Brain microvascular endothelial cell (primary cell): Measurements from ENCODE around the gene BUD13.

Experiments used
- DNase-seq: peaks from one replicate; pipeline ENCODE4 v3.0.0-alpha.2; 2020
- H3K27ac ChIP-seq: fragments of 250-450 bp; sonication (Bioruptor Pico); 2 replicates; pipeline ENCODE4 v1.5.1; 2020; ENCODE audit warnings: mild to moderate bottlenecking, moderate library complexity
- H3K27me3 ChIP-seq: fragments of 250-450 bp; sonication (Bioruptor Pico); replicated peaks from 2 replicates; pipeline ENCODE4 v1.5.1; 2020; ENCODE audit warnings: mild to moderate bottlenecking
- H3K36me3 ChIP-seq: fragments of 250-450 bp; sonication (Bioruptor Pico); replicated peaks from 2 replicates; pipeline ENCODE4 v1.5.1; 2020; ENCODE audit warnings: mild to moderate bottlenecking
- H3K4me3 ChIP-seq: 2 replicates; pipeline ENCODE4 v1.5.1; 2011; ENCODE audit warnings: low read depth, mild to moderate bottlenecking, control low read depth, low read length, moderate library complexity
- CTCF ChIP-seq: IDR thresholded peaks from 2 replicates; pipeline ENCODE4 v1.5.1; 2011; ENCODE audit warnings: low read depth, mild to moderate bottlenecking, moderate library complexity, low read length, control low read depth, inconsistent platforms; ENCODE audit errors: missing control alignments
- in situ Hi-C: cut with HindIII; loops from 2 replicates; pipeline ENCODE4 v1.10.0; 2017; ENCODE audit warnings: low sequenced_read_pairs, low pct_ligation_motif_present

BUD13 gene

DNA sequence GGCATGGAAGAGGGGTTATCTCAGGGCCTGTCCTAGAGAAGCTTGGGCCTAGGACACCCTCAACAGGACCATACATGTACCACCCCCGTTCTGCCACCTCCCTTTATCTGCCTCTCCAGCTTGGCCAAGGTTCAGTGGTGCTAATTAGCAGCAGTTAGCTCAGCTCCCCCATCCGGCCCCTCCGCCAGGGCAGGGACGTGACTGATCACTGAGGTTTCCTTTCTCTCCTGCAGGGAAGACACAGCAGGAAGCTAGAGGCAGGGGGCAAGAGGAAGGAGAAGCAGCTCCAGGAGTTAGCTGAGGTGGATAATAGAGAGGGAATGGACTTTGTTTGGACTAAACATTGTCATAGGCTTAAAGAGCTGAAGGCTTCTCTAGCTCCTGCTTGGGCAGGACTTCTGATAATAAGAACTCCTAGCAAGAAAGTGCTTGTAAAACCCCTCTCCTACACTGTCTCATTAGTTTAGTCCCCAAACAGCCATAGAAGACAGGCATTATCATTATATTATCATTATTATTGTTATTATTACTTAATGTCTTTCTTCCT lies 53.8 kb downstream of the BUD13 start:
- no peak for TF ChIP-seq CTCF
- Histone ChIP-seq H3K4me3 (no peak overlapping the region), H3K36me3 (no peaks in the 10 kb centered on the region), H3K27ac (no peak overlapping the region), H3K27me3 (no peaks in the 10 kb centered on the region)
- DNase-seq, result no peak
- in situ Hi-C loops, result no loop called here

DNA sequence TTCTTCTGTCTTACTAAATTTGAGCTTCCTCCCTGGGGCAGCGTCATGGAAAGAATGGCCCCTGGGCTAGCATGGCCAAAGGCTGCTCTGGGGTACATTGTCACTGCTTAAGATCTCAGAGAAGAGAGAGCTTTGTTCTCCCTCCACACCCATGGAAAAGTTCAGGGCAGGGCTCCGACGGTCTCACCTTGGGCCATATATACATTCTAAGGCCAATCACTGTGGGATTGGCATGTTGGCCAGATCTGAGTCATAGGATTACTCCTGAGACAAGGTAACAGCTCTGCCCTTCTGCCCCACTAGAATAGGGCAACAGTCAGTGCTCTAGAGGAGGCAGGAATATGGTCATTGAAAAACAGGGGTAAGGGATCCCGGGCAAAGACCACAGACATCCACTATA lies 56.2 kb downstream of the BUD13 start:
- no peak for DNase-seq
- in situ Hi-C loops, result no loop called here

GRCh38 chr11:116715383-116715782 lies 57.4 kb downstream of the BUD13 start:
- in situ Hi-C loops, result no loop called here
- Histone ChIP-seq H3K27me3 (no peaks in the 10 kb centered on the region), H3K27ac (no peak overlapping the region), H3K36me3 (no peaks in the 10 kb centered on the region), H3K4me3 (no peak overlapping the region)
- TF ChIP-seq CTCF, result peak; percentile 5
- DNase-seq, result no peak

More for the DNA sequence above, 56.2 kb downstream of the BUD13 start:
- TF ChIP-seq CTCF, result no peak
- Histone ChIP-seq H3K27me3 (no peaks in the 10 kb centered on the region), H3K36me3 (no peaks in the 10 kb centered on the region), H3K27ac (no peak overlapping the region), H3K4me3 (no peak overlapping the region)

DNA sequence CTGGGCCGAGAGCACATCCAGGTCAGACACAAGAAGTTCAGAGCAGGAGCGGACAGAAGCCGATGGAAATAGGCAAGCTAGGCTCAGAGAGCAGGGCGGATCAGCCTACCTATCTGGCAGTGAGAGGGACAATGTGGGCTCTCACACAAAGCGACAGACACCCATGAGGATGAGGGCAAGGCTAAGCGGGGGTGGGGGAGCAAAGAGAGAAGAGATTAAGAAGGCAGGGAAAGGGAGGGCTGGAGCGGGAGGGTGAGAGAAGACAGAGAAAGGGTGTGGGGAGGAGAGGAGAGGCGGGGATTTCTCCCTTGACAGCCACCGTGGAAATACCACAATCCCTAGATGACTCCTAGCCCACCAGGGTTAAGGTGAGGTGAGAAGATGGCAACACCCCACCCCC lies 57.9 kb downstream of the BUD13 start:
- Histone ChIP-seq H3K4me3 (no peak overlapping the region), H3K27me3 (no peaks in the 10 kb centered on the region), H3K36me3 (no peaks in the 10 kb centered on the region), H3K27ac (no peak overlapping the region)
- TF ChIP-seq CTCF, result no peak
- DNase-seq, result no peak
- in situ Hi-C loops, result no loop called here

DNA sequence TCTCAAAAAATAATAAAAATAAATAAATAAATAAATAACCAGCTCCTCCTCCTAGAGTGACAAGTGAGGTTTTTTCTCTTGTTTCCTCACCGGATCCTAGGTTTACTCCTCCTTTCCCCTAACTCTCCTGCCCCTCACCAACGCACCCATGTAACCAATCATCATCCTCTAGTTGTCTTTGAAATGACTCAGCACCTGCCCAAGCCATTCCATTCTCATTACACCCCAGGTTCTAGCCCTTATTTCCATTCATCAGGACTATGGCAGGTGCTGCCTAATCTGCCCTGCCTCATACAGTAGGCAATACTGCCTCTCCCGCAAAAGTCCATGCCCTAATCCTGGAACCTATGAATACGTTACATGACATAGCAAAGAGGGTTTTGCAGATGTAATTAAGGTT lies 60.4 kb downstream of the BUD13 start:
- H3K27ac ChIP-seq, result no peak overlapping the region
- no peak overlapping the region for H3K4me3 ChIP-seq
- no peaks in the 10 kb centered on the region for H3K36me3 ChIP-seq
- TF ChIP-seq CTCF, result no peak
- H3K27me3 ChIP-seq, result peaks cover 5% of the 10 kb centered on the region
- no peak for DNase-seq
- in situ Hi-C loops, result no loop called here

GRCh38 chr11:116710762-116711161 lies 62.0 kb downstream of the BUD13 start:
- Histone ChIP-seq H3K27ac (no peak overlapping the region), H3K36me3 (no peaks in the 10 kb centered on the region), H3K4me3 (no peak overlapping the region), H3K27me3 (peaks cover 11% of the 10 kb centered on the region)
- DNase-seq, result no peak
- in situ Hi-C loops, result no loop called here
- TF ChIP-seq CTCF, result no peak
